Measurements from ENCODE around the gene VTI1A.
A peak's percentile ranks its signal among the peaks of the same experiment; 100 is the strongest.
"Not testable (repeated sequence)": the region's sequence is repeated elsewhere in the genome, so short reads cannot be mapped to it uniquely, and the experiment has no call there.

The VTI1A gene
- long read RNA-seq, donor 1, full-length matches to known transcripts = 7 of 7 reads
- long read RNA-seq, donor 1, partial matches to known transcripts = 0 of 7 reads
- long read RNA-seq, donor 1, other reads (novel, unspliced or antisense) = 0 of 7 reads
- long read RNA-seq, donor 2, partial matches to known transcripts = 0 of 2 reads
- long read RNA-seq, donor 2, other reads (novel, unspliced or antisense) = 0 of 2 reads
- long read RNA-seq, donor 3, full-length matches to known transcripts = 5 of 5 reads
- long read RNA-seq, donor 3, partial matches to known transcripts = 0 of 5 reads
- long read RNA-seq, donor 3, other reads (novel, unspliced or antisense) = 0 of 5 reads
- long read RNA-seq, donor 4, full-length matches to known transcripts = 4 of 4 reads
- long read RNA-seq, donor 4, partial matches to known transcripts = 0 of 4 reads
- long read RNA-seq, donor 4, other reads (novel, unspliced or antisense) = 0 of 4 reads
- long read RNA-seq, donor 5, full-length matches to known transcripts = 2 of 2 reads
- long read RNA-seq, donor 5, partial matches to known transcripts = 0 of 2 reads
- long read RNA-seq, donor 5, other reads (novel, unspliced or antisense) = 0 of 2 reads
- long read RNA-seq, donor 6, partial matches to known transcripts = 0 of 1 reads
- long read RNA-seq, donor 6, other reads (novel, unspliced or antisense) = 0 of 1 reads
- long read RNA-seq, donor 7, full-length matches to known transcripts = 6 of 6 reads
- long read RNA-seq, donor 7, partial matches to known transcripts = 0 of 6 reads
- long read RNA-seq, donor 7, other reads (novel, unspliced or antisense) = 0 of 6 reads
- long read RNA-seq, donor 8, full-length matches to known transcripts = 5 of 5 reads
- long read RNA-seq, donor 8, partial matches to known transcripts = 0 of 5 reads
- long read RNA-seq, donor 8, other reads (novel, unspliced or antisense) = 0 of 5 reads

GRCh38 chr10:112446855-112447619, at the start of gene VTI1A, which contains the start of gene ZDHHC6:
Gene VTI1A, plus strand, starts transcription at chr10:112447215. Its CDS starts 159 bp downstream, at chr10:112447374.
Gene ZDHHC6, minus strand, starts transcription at chr10:112446914. Its CDS starts 1,478 bp downstream, at chr10:112445436.
- peak; percentile 90 for DNase-seq

GRCh38 chr10:112397592-112397991, 49.4 kb upstream of the VTI1A start:
- no peak for DNase-seq

GRCh38 chr10:112402917-112403316, 44.1 kb upstream of the VTI1A start:
- no peak for DNase-seq

- DNase-seq = no peak
These were observed 42.4 kb upstream of the VTI1A start for GRCh38 chr10:112404617-112405016.

GRCh38 chr10:112406806-112407205, 40.2 kb upstream of the VTI1A start:
- DNase-seq = not testable (repeated sequence)

- no peak for DNase-seq
These were observed 39.3 kb upstream of the VTI1A start for GRCh38 chr10:112407696-112408095.

- DNase-seq = no peak
These were observed 37.7 kb upstream of the VTI1A start for GRCh38 chr10:112409299-112409698.

GRCh38 chr10:112409755-112410154, 37.3 kb upstream of the VTI1A start:
- DNase-seq = no peak

- no peak for DNase-seq
These were observed 34.3 kb upstream of the VTI1A start for GRCh38 chr10:112412696-112413095.

- DNase-seq = no peak
These were observed 25.3 kb upstream of the VTI1A start for GRCh38 chr10:112421731-112422130.

GRCh38 chr10:112424651-112425050, 22.4 kb upstream of the VTI1A start:
- no peak for DNase-seq

- DNase-seq = no peak
These were observed 20.9 kb upstream of the VTI1A start for GRCh38 chr10:112426111-112426510.

GRCh38 chr10:112429147-112429546, 17.9 kb upstream of the VTI1A start:
- DNase-seq = no peak

GRCh38 chr10:112429654-112430230, 17.3 kb upstream of the VTI1A start:
- DNase-seq = no peak

- DNase-seq = no peak
These were observed 13.9 kb upstream of the VTI1A start for GRCh38 chr10:112433136-112433535.

- no peak for DNase-seq
These were observed 11.9 kb upstream of the VTI1A start for GRCh38 chr10:112434988-112435619.

GRCh38 chr10:112438356-112438755, 8.7 kb upstream of the VTI1A start:
- no peak for DNase-seq

- DNase-seq = no peak
These were observed 5.5 kb upstream of the VTI1A start for GRCh38 chr10:112441520-112441919.

- no peak for DNase-seq
These were observed 5.0 kb upstream of the VTI1A start for GRCh38 chr10:112442063-112442462.

GRCh38 chr10:112446055-112446854, 760 bp upstream of the VTI1A start:
- no peak for DNase-seq

- DNase-seq = no peak
These were observed 559 bp downstream of the VTI1A start for GRCh38 chr10:112447620-112447928.

Measured in right kidney (tissue), 9 donors.